HEK293T (cell line): Measurements from ENCODE around the gene TOP3B.

ENCODE experiments used
- ARNT ChIP-seq: fragments of 450-650 bp; IDR thresholded peaks from 2 replicates; pipeline ENCODE4 v1.6.1; 2017; ENCODE audit warnings: mild to moderate bottlenecking
- BHLHE40 ChIP-seq: fragments of 450-650 bp; IDR thresholded peaks from 2 replicates; pipeline ENCODE4 v1.6.1; 2016; ENCODE audit warnings: mild to moderate bottlenecking, moderate library complexity, borderline replicate concordance
- CTBP1 ChIP-seq: fragments of 450-650 bp; IDR thresholded peaks from 2 replicates; pipeline ENCODE4 v1.6.1; 2016; ENCODE audit warnings: borderline replicate concordance
- FOXA1 ChIP-seq: fragments of 450-650 bp; IDR thresholded peaks from 2 replicates; pipeline ENCODE4 v1.6.1; 2016; ENCODE audit warnings: mild to moderate bottlenecking
- FOXM1 ChIP-seq: fragments of 450-650 bp; IDR thresholded peaks from 2 replicates; pipeline ENCODE4 v1.6.1; 2017; ENCODE audit warnings: mild to moderate bottlenecking, borderline replicate concordance
- HDGF ChIP-seq: fragments of 450-650 bp; IDR thresholded peaks from 2 replicates; pipeline ENCODE4 v1.6.1; 2017; ENCODE audit warnings: antibody characterized with exemption, borderline replicate concordance
- NFRKB ChIP-seq: fragments of 450-650 bp; IDR thresholded peaks from 2 replicates; pipeline ENCODE4 v1.6.1; 2016; ENCODE audit warnings: mild to moderate bottlenecking, moderate library complexity
- SP1 ChIP-seq: fragments of 450-650 bp; IDR thresholded peaks from 2 replicates; pipeline ENCODE4 v1.6.1; 2017
- SUZ12 ChIP-seq: fragments of 450-650 bp; IDR thresholded peaks from 2 replicates; pipeline ENCODE4 v1.6.1; 2016; ENCODE audit warnings: mild to moderate bottlenecking
- TF ChIP-seq, protein P1 (sequence below): fragments of 450-650 bp; IDR thresholded peaks from 2 replicates; pipeline ENCODE4 v1.6.1; 2016

DNA sequence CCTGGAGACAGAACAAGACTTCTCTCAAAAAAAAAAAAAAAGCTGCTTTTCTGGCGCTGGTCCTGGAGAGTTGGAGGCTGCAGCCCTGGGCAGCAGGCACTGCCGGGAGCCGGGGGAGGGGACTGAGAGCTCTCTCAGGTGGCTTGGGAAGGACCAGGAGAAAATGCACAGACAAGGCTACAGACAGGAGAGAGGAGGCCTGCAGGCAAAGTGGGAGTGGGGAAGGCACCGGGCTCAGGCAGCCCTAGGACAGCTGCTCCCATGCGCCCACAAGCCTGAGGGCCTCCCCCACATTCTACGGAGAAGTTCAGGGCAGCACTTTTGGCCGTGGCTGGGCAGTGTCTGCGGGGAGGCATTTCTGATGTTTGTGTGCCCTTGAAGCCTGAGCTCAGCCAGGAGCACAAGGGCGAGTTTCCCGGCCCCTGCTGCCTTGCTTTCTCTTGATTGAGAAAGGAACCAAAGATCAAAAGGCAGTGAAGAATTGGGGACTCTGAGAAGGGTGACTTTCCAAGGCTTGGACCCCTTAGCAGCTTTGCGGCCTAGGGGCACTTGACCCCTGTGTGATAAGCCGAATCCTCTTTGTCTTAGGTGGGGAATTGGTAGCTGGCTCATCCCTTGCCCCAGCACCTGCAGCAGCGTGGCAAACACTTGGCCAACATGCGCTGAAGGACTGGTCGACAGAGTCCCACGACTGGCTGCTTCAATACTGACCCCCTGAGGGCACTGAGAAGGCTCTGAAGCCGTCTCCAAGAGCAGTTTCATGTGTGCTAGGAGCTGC lies 65.2 kb downstream of the TOP3B start:
- TF ChIP-seq HDGF, result no peak
- no peak for TF ChIP-seq SUZ12
- TF ChIP-seq CTBP1, result no peak
- TF ChIP-seq BHLHE40, result no peak
- no peak for TF ChIP-seq FOXA1
- TF ChIP-seq, protein P1, sequence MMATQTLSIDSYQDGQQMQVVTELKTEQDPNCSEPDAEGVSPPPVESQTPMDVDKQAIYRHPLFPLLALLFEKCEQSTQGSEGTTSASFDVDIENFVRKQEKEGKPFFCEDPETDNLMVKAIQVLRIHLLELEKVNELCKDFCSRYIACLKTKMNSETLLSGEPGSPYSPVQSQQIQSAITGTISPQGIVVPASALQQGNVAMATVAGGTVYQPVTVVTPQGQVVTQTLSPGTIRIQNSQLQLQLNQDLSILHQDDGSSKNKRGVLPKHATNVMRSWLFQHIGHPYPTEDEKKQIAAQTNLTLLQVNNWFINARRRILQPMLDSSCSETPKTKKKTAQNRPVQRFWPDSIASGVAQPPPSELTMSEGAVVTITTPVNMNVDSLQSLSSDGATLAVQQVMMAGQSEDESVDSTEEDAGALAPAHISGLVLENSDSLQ, result no peak
- TF ChIP-seq NFRKB, result no peak
- TF ChIP-seq SP1, result no peak
- TF ChIP-seq ARNT, result no peak
- no peak for TF ChIP-seq FOXM1
